NCI-H345 treated with DMSO at 0.1 percent for 48 hours (cell line): ENCODE data around the gene RNU1-1.
"Not testable (repeated sequence)": the region's sequence is repeated elsewhere in the genome, so short reads cannot be mapped to it uniquely, and the experiment has no call there.

ENCODE experiments used
- DNase-seq: peaks from one replicate; lab custom pipeline; 2025; ENCODE audit not compliant: unreplicated experiment; lab: John Stamatoyannopoulos, UW

Gene RNU1-1

GRCh38 chr1:16525769-16526168 lies 11.7 kb upstream of the RNU1-1 start:
- DNase-seq: not testable (repeated sequence)

GRCh38 chr1:16521679-16522078 lies 7.6 kb upstream of the RNU1-1 start:
- DNase-seq: not testable (repeated sequence)

GRCh38 chr1:16521288-16521583 lies 7.2 kb upstream of the RNU1-1 start:
- no peak for DNase-seq

DNA sequence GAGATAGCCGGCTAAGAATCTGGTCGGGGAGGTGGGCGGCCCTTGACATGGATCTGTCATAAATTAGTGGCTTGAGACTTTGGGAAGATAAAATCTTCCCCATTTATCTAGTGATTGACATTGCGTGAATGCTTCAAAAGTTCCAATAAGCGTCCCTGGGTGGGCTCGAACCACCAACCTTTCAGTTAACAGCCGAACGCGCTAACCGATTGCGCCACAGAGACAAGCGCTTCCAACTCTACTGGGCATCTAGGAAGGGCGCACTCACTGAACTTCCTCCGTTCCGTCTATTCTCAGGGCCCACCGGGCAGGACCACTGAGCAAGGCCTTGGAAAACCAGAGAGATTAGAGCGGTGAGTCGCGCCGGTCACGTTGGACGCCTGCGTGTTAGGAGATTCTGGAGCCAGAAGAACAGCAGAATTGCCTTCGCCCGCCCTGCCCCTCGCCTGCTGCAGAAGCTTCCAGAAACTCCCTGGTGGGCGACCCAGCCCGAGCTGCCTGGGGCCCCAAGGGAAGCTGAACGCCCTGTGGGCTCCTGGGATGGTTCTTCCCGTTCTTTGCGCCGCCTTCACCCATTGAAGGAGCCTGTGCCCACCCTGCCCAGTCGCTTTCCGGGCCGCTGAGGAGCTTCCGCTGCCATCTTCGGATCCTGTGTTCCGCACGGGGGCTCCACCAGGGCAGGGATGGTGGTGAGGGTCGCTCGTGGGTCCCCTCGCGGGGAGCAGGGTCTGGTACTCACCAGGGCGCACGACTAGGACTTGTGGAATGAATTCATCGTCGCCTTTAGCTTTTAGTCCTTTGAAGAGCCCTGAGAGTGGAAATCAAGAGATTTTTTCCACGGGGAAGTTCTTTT lies 6.6 kb upstream of the RNU1-1 start:
- DNase-seq: not testable (repeated sequence)

DNA sequence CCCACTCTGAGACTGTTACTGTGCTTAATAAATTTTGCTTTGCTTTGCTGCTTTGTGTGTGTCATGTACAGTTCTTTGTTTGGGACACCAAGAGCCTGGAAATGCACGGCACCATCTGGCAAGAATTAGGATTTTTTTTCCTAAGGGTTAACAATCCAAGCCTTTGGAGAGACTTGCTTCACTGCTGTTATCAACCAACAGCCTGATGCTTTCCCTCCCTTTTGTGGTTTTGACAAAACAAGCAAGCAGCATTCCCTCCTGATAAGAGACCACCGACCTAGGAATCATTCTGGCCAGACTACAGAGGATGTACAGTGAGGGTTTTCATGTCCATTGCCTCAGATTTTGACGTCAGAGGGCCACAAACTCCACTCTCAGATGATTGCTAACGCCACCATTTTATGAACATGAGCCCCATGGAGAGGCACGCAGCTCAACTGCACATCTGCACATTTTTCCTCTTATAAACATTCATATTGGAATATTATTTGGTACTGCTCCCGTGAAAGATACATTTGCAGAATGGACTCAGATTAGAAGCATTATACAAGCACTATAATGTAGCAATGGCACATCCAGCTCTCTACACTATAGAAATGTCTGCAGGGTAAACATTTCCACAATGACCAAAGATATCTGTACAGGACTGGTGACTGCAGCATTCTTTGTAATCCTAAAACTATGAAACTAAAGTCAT lies 5.3 kb upstream of the RNU1-1 start:
- not testable (repeated sequence) for DNase-seq

GRCh38 chr1:16518913-16519254 lies 4.8 kb upstream of the RNU1-1 start:
- not testable (repeated sequence) for DNase-seq

- not testable (repeated sequence) for DNase-seq
These were observed 2.8 kb upstream of the RNU1-1 start for GRCh38 chr1:16516694-16517410.

DNA sequence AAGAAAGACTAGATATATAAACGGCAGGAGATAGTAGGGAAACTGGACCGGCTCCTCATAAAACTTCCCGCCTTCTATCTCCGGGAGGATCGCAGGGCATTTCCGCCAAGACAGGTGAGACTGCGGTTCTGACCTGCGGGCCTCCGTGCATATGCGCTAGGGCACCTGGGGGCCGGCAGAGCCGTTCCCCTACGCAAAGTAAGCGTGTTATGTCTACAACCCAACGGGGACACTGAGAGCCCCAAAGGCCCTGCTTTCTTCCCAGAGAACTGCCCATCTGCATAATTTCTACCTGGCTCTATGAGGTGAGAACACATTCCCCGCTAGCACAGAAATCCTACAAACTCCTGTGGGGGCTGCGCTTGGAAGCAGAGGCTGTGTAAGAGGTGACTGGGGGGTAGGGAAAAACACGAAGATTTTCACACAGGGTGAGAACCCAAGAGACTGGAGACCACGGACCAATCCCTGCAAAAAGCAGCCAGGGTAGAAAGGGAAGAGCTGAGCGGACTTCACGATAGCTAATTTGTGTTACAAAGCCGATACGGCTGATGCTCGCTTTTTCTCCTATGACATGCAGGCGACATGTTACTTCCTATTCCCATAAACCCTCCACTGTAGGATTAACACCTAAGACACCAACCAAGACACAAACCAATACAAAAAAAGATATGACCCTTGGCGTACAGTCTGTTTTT lies 526 bp downstream of the RNU1-1 start:
- DNase-seq: peak; percentile 46

DNA sequence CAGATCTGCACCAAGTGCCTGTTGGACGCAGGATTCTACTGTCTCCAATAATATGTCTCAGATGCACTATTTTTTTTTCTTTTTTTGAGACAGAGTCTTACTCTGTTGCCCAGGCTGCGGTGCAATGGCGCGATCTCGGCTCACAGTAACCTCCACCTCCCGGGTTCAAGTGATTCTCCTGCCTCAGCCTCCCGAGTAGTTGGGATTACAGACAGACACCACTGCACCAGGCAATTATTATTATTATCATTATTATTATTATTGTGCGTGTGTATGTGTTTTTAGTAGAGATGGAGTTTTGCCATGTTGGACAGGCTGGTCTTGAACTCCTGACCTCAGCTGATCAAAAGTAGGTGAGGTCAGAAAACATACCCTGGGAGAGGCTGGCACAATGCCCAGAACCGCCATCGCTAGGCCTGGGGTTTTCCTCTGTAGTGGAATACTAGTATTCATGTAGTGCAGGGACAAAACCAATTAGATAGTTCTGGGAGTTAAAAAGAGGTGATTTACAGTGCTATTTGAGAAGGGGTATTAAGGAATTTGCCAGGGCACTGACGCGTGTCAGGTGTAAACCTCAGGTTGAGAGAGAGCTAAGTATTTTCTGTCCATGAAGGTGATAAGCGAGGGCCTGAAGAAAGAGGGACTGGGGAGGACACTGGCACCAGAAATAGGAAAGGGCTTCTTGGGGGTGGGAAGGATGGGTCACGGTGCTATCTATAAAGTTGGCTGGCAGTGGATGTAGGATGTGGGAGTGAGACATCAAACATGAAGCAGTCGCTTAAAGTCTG lies 1.3 kb downstream of the RNU1-1 start:
- not testable (repeated sequence) for DNase-seq

- DNase-seq: not testable (repeated sequence)
These were observed 2.2 kb downstream of the RNU1-1 start for GRCh38 chr1:16511926-16512325.

- DNase-seq: not testable (repeated sequence)
These were observed 5.1 kb downstream of the RNU1-1 start for GRCh38 chr1:16508861-16509445.

DNA sequence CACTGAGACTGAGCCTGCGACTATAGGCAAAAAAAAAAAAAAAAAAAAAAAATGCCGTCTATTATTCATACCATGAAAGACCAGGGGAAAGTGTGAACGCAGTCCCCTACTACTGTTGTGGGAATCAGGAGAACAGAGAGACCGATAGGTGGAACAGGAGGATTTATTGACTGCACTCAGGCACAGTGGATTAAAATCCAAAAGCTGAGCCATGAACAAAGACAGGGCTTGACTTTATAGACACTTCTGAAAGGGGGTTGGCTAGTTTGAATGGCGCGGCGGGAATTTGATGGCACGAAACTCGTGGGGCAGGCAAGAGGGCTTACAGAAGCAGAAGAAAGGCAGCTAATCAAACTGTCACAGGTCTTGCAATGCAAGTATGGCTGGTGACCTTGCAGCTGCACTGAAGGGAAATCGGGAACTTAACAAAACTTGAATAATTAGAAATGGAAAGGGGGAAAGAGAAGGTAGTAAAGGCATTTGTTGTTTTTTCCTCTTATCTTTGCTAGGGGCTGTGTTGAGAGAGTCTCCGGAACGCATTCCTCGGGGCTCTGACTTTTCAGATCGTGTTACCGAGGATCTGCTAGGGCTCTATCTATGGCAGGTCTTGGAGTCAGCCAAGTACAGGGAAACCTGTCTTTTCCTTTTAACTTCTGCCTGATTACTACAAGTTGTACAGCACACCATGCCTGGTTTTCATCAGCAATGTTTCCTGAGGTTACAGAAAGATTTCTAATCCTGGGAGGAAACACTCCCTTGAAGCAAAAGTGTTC lies 7.5 kb downstream of the RNU1-1 start:
- not testable (repeated sequence) for DNase-seq

DNA sequence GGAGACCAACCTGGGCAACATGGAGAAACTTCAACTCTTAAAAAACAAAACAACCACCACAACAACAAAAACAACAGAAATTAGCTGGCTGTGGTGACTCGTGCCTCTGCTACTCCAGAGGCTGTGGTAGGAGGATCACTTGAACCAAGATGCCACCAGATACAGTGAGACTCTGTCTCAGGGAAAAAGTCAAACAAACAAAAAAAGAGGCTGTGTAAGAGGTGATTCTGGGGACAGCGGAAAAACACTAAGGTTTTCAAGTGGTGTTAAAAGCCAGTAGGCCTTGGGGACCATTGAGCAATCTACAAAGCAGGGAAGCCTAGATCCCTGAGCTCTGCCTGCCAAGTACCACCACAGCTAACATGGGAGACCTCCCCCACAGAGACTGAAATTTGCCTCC lies 8.2 kb downstream of the RNU1-1 start:
- not testable (repeated sequence) for DNase-seq

DNA sequence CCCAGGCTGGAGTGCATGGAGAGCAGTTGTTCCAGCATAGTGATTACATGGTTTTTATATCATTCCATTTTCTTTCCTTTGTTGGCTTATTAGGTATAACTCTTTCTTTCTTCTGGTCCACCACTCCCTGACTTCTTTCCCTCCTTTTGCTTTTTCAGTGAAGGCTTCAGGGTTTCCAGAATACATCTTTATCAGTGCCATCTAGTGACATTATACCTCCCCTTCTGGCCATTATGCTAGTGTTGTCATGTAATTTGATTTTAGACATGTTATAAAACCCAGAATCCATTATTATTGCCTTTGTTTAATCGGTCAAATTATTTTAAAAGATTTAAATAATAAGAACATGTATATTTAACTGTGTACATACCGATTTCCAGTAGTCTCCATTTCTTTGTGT lies 10.6 kb downstream of the RNU1-1 start:
- DNase-seq: no peak

DNA sequence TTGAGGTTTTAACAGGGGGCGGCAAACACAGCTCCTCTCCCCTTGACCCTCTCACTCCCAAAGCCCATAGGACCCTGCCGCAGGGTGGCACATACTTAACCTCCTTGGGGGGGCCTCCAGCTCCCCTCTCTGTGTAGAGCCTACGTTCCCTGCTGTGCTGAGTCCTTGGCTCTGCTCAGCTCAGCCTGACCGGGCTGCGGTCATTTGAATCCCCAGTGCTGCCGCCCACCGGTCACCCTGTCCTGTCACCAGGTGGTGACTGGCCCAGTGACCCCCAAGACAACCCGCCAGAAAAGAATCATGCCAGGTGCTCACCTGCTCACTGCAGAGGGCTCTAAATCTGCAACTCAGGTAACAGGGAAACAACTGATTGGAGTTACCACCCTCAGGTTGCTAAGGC lies 12.6 kb downstream of the RNU1-1 start:
- not testable (repeated sequence) for DNase-seq

GRCh38 chr1:16500975-16501374 lies 13.1 kb downstream of the RNU1-1 start:
- not testable (repeated sequence) for DNase-seq

- DNase-seq: not testable (repeated sequence)
These were observed 13.6 kb downstream of the RNU1-1 start for GRCh38 chr1:16500466-16500865.

DNA sequence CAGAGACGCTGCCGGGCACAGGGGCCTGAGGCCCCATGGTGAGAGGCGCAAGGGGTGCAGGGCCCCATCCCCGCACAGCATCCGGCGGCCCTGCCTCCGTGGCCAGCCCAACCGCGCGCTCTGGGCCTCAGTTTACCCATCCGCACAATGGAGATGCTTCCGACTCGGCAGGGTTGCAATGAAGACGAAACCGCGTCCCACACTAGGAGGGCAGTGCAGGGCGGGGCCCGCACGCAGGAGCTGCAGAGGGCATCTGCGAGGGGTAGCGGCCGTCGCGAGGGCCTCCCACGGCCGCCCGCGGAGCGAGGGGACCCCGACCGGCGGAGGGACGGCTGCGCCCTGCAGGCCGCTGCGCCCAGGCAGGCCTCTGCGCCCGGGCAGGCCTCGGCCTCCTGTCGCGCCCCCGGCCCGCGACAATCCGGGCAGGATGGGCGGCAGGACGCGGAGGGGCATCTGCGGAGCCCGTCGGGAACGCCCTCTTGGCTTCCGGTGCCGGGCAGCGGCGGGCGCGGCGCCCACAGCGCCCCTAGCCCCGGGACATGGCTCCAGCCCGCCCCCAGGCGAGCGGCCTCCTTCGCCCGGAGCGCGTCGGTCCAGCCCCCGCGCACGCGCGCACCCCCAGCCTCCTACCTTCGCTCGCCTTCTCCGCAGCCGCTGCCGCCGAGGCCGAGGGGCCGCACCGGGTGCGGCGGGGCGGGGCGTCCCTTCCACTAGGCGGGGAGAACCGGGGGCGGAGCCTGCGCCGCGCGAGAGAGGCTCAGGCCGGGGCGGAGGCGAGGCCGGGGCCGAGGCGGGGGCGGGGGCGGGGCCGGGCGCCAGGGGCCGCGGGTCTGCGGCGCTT lies 15.3 kb downstream of the RNU1-1 start:
- peak; percentile 67 for DNase-seq
